Stimulated activated CD4-positive, alpha-beta T cell treated with anti-CD3 and anti-CD28 coated beads, Interleukin-1b, Interleukin-23, amount 100 ng/mL, for 4 hours (primary cell): ENCODE data around the gene FNIP2.
"Not testable (repeated sequence)": the region's sequence is repeated elsewhere in the genome, so short reads cannot be mapped to it uniquely, and the experiment has no call there.

Experiments used
- DNase-seq, 2 donors: peaks; one replicate each; pipeline ENCODE4 v3.0.0-alpha.2; 2020; ENCODE audit warnings: low read depth in 2 of 2

Gene FNIP2

DNA sequence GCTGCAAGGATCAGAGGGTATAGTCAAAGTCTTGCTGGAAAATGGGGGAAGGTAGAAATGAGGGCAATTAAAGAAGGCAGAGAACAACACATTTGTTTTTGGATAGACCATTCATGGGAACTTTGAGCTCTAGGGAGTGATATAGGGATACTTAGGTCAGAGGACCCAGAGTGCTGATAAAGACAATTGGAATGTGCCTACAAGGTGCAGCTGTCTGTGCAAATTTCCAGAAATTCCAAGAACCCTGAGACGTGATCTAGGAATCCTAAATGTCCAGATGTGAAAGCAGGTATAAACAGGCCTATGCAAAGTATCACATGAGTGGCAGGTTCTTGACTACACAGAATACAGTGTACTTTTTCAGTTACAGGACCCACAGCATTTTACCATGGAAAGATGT, 24.2 kb downstream of the FNIP2 start:
- DNase-seq = no peak

- DNase-seq = not testable (repeated sequence)
Observed at GRCh38 chr4:158793430-158793829, 24.6 kb downstream of the FNIP2 start.

- DNase-seq = no peak
Observed at GRCh38 chr4:158796370-158797140, 27.7 kb downstream of the FNIP2 start.

GRCh38 chr4:158798062-158798461, 29.2 kb downstream of the FNIP2 start:
- no peak for DNase-seq

DNA sequence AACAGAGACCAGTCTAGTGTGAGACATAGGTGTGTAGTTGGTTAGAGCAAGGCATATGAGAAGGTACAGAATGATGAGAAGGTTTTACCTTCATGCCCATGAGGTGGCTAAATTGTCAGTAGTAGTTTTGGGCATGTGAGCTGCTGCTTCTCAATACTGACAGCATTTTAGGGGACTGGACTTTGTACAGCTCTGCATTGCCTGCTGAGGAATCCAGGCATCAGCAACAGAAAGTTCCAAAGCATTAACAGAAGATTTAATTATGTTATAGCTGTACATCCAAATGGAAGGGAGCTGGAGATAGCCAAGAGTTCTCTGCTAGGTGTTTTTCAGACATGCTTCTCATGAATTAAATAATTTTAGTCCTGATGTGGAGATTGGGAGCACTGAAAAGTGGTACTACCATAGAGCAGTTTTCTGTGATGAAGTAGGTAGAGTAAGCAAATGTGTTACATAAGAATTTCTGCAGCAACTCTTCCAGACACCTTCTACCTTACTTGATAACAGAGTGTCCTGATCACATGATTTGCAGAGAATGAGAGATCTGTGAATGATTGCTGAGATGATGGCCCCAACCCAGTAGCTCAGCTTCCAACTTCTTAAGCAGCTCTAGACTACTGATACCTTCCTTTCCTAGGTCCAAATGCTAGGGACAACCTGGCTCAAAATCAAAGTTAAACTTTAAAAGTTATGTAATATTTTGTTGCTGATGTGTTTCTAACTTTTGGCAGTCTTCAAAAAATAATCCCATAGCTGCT, 30.4 kb downstream of the FNIP2 start:
- DNase-seq = no peak

- DNase-seq = no peak
Observed at GRCh38 chr4:158799856-158800255, 31.0 kb downstream of the FNIP2 start.

GRCh38 chr4:158801066-158801465, 32.2 kb downstream of the FNIP2 start:
- no peak for DNase-seq

DNA sequence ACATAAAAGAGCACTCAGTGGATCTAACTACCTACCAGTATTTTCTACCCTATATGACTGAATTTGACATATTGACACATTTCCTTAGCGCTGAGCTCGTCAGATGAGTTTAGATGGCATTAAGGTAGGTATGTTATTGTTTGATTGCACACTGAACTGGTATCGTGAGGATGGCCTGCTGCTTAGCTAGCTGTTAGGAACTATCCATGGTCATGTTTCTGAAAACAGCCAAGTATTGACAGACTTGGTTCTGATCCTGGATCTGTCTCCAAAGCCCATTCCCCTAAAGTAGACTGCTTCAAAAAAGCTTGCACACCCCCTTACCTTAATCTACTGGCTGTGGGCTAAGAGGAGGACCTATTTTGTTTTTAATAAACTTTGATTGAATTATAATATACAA, 32.9 kb downstream of the FNIP2 start:
- no peak for DNase-seq

DNA sequence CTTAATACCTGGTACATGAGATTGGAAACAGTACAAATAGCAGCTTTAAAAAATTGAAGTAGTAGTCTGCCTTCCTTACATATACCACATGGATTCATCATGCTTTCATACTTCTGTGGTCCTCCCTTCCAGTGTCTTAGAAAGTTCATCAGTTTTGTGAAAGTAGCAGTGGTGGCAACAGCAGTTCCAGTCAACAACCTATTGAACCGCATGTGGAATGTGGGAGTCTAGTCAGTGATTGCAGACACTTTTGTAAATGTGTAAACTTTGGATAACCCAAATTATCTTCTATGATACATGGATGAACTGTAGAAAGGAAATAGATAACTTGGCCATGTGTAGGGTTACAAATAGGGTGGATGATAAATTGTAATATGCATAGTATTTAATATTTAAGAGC, 34.1 kb downstream of the FNIP2 start:
- DNase-seq = no peak

- DNase-seq = no peak
Observed at GRCh38 chr4:158805635-158806471, 37.0 kb downstream of the FNIP2 start.

- no peak for DNase-seq
Observed at GRCh38 chr4:158807691-158808090, 38.9 kb downstream of the FNIP2 start.

- DNase-seq = no peak
Observed at GRCh38 chr4:158808399-158808798, 39.6 kb downstream of the FNIP2 start.

DNA sequence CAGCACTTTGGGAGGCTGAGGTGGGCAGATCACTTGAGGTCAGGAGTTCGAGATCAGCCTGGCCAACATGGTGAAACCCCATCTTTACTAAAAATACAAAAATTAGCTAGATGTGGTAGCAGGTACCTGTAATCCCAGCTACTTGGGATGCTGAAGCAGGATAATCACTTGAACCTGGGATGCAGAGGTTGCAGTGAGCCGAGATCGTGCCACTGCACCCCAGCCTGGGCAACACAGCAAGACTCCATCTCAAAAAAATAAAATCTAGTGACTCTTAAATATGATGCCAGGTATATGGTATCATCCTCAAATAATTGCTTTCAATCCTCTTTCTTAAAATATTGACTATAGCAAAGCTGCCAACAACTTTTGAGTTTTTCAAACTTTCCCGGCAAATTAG, 40.4 kb downstream of the FNIP2 start:
- not testable (repeated sequence) for DNase-seq

DNA sequence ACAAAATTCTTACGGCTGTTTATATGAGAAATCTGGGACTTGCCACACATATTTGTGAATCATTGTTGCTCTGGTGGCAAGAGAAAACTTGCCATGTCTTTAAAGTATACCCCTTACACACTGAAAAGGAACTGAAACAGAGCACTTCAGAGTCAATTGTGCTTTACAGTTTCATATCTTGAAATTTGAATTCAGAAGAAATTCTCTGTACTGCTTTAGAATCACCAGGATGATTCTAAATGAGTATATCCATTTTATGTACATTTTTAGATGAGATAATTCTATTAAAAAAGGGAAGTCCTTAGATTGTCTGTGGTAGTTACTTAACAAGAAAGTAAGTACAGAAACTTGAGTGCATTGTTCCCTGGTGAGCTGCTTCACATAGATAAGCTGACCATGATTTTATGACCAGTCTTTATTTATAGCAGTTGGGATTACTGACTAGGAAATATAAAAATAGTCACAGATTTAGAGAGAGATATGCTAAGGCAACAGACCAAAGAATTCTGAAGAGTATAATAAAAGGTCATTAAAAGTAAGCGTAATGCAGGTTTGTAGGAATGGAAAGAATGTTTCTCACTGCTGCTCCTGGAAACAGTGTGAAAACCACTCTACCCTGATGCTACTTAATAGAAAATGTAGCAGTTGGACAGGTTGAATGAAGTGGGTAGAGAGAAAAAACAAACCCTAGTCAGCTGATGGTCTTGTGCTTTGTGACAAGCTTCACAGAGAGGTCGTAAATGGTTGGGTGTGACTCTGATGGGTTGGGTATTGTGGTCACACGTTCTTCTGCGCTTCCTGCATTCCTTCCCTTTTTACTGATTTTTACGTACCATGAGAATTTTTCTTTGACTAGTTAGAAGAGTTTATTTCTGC, 41.0 kb downstream of the FNIP2 start:
- DNase-seq = no peak

DNA sequence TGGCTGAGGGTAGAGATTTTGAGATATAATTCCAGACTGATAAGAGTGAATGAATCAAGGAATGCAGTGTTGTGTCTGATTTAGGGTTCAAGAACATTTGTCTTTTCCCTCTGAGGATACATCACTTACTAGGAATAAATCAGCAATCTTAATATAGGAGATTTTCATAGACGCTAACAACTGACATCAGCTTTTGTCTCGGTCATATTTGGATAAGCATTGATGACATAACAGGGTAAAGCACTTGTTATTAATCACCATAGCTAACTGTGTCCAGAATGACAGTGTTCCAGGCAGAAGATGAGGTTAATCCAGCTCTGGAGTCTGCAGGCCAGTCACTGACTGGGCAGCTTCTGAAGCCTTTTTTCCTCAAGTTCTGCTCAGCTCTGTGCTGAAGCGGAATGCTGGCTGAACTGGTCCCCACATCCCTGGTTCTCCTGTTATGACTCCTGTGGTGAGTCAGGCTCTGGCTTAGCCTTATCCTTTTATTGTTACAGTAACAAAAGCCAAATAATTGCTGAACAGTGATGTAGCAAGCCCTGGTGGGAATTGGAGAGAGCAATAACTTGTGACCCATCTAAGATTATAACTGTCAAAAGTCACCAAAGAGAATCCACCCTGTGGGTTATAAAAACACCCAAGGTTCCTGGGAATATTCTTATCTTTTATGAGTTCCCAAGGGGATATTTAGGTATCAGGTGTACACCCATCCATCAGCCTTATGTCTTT, 41.8 kb downstream of the FNIP2 start:
- DNase-seq = no peak

DNA sequence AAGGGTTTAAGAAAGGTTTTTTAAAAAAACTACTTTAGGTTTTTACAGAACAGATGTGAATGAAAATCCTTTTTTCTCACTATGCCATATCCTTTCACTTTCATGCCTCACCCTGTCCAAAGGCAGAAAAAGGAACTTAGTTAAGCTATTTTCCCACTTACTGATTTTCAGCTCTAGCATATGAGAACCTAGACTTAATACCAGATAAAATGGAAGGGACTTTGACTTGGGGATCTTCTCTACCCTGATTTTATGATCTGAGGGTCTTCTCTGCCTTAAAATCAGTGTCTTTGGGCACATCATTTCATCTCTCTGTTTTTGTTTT, 42.4 kb downstream of the FNIP2 start:
- DNase-seq = no peak

DNA sequence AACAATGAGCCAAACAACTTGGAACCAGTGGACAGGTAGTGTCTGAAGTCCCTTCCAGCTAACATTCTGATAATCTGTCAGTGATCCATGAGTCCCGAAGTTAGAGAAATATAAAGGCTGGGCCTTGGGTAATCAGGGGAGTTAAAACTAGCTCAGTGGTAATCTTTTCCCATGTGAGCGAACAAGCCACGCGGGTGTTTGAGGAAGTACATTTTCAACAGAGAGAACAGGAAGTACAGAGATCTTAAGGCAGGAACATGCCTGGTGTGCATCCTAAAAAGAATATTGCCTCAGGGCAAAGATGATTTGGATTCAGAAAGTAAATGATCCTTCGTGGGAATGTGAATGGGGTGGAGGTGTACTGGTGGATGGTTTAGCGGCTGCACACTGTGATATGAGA, 42.9 kb downstream of the FNIP2 start:
- no peak for DNase-seq

DNA sequence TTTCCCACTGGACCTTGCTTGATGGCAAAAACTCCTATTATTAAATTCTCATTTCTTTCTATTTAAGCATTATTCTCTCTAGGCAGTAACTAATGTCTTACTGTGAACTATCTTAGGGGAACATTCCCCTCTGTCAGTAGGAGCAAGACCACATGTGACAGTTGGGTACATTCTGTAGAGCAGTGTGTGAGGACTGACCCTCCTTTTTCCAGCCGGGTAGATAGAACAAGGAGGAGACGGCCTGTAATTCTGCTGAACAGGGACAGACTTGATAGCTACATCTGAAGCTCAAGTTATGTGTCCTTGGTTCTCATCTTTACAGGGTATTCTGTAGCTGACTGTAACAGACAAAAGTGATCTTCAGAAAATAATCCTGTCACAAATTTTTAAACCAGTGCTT, 43.3 kb downstream of the FNIP2 start:
- no peak for DNase-seq

- DNase-seq = no peak
Observed at GRCh38 chr4:158812543-158812942, 43.7 kb downstream of the FNIP2 start.

- no peak for DNase-seq
Observed at GRCh38 chr4:158813113-158813512, 44.3 kb downstream of the FNIP2 start.

- DNase-seq = no peak
Observed at GRCh38 chr4:158814207-158814606, 45.4 kb downstream of the FNIP2 start.
